BJ (cell line): ENCODE data around the gene KIF20A. TPM values are rescaled to one million over a fixed set of nuclear protein-coding genes. Genes with fewer than 3 reads are reported as not detected.

Experiments
- CTCF ChIA-PET: fragments of 350-600 bp; formaldehyde crosslinking; extraction: SDS; loops from one replicate; lab custom pipeline; 2021; ENCODE audit warnings: antibody characterized with exemption, inconsistent platforms; lab: Yijun Ruan, JAX
- POLR2A ChIA-PET: fragments of 300-600 bp; sonication (Branson Sonifier 250); formaldehyde crosslinking; extraction: SDS; loops from one replicate; lab custom pipeline; 2021; ENCODE audit warnings: antibody characterized with exemption; lab: Charles Lee
- DNase-seq: peaks from one replicate; pipeline ENCODE4 v3.0.0-alpha.2; 2011; ENCODE audit warnings: low read depth
- H3K27me3 ChIP-seq: 2 replicates; pipeline ENCODE4 v1.6.0; 2011; ENCODE audit warnings: low read length; ENCODE audit not compliant: control insufficient read depth, insufficient read depth
- H3K36me3 ChIP-seq: 2 replicates; pipeline ENCODE4 v1.5.1; 2011; ENCODE audit warnings: low read length; ENCODE audit not compliant: control insufficient read depth, insufficient read depth
- H3K4me3 ChIP-seq: 2 replicates; pipeline ENCODE4 v1.5.1; 2011; ENCODE audit warnings: low read depth, mild to moderate bottlenecking, control low read depth, low read length
- polyA minus RNA-seq: library from RNA; depleted of rRNA, polyadenylated mRNA; stranded (reverse); fragments of >200 nt; gene quantifications from 2 replicates; pipeline ENCODE4 v1.2.3, GENCODE V29; 2011; rRNA and poly(A)+ RNA removed
- polyA plus RNA-seq: library from polyadenylated mRNA; depleted of rRNA; stranded (reverse); fragments of >200 nt; gene quantifications from 2 replicates; pipeline ENCODE4 v1.2.3, GENCODE V29; 2011; rRNA removed
- TF ChIP-seq, protein P1 (sequence below): IDR thresholded peaks from 2 replicates; pipeline ENCODE4 v1.5.1; 2011; ENCODE audit warnings: low read depth, mild to moderate bottlenecking, control low read depth, inconsistent platforms, low read length, moderate library complexity; ENCODE audit not compliant: insufficient read depth

KIF20A gene
- polyA plus RNA-seq: 49.2 and 54.5 TPM in 2 replicates
- polyA minus RNA-seq: 51.9 and 54.3 TPM in 2 replicates

DNA sequence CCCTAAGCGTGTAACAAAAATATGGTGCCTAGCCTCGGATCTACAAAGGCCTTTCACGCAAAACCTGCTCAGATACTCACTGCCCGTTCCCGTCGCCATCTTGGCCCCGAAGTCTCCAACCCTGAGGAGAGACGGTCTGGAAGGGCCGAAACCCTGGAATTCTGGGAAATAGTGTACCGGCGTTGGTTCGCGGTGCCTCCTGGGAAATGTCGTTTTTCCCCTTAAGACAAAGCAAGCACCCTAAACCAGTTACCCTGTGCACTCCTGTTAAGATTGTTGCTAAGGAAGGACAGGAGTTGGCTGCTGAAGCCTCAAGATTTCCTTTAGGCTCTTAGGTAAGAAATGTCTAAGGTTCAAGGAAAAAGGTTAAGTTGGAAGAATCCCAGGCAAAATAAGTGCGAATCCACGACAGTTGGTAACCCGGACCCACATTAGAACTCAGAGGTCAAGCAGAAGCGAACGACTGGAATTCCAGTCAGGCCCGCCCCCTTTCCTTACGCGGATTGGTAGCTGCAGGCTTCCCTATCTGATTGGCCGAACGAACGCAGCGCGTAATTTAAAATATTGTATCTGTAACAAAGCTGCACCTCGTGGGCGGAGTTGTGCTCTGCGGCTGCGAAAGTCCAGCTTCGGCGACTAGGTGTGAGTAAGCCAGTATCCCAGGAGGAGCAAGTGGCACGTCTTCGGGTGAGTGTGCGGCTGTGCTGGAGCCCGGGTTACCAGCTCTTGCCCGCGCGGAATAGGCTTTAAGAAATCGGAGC lies at the start of gene KIF20A, which contains the start of gene BRD8:
KIF20A (plus strand) TSS at position 597 of the 761 bp plus-strand sequence. CDS start 569 bp downstream, outside the sequence.
BRD8 (minus strand) TSS at position 115 of the 761 bp plus-strand sequence; CDS start at position 99, 16 bp downstream.
- TF ChIP-seq, protein P1, sequence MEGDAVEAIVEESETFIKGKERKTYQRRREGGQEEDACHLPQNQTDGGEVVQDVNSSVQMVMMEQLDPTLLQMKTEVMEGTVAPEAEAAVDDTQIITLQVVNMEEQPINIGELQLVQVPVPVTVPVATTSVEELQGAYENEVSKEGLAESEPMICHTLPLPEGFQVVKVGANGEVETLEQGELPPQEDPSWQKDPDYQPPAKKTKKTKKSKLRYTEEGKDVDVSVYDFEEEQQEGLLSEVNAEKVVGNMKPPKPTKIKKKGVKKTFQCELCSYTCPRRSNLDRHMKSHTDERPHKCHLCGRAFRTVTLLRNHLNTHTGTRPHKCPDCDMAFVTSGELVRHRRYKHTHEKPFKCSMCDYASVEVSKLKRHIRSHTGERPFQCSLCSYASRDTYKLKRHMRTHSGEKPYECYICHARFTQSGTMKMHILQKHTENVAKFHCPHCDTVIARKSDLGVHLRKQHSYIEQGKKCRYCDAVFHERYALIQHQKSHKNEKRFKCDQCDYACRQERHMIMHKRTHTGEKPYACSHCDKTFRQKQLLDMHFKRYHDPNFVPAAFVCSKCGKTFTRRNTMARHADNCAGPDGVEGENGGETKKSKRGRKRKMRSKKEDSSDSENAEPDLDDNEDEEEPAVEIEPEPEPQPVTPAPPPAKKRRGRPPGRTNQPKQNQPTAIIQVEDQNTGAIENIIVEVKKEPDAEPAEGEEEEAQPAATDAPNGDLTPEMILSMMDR: no peak
- CTCF ChIA-PET: interaction anchor here (0.6 to 2.5 kb wide), 6 partner anchors 9 to 175 kb away, joined by 3 to 13 read pairs (median 4); no protein-coding TSS in a partner anchor
- DNase-seq: peak; percentile 86
- peaks cover 7% of the 10 kb centered on the region for H3K36me3 ChIP-seq
- POLR2A ChIA-PET: interaction anchor here (0.5 kb wide), 1 partner anchor 560 kb away, joined by 3 read pairs; no protein-coding TSS in a partner anchor
- no peaks in the 10 kb centered on the region for H3K27me3 ChIP-seq
- H3K4me3 ChIP-seq: peak within 1 kb of the TSS; percentile 78

DNA sequence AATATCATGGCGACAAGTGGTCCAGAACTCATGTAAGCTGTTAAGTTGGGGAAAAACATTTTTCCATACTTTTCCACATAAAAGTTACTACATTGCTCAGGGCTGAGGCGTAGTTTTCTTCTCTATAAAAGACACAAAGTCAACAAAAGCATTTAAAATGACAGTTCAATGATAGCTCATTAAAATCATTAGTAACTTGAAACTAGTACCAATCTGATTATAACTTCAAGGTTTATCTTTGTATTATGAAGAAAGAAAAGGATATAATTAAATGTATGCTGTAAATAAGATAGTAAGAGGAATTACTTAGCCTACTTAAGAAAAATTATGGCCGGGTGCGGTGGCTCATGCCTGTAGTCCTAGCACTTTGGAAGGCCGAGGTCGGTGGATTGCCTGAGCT lies 49.6 kb upstream of the KIF20A start:
- TF ChIP-seq, protein P1: no peak
- H3K27me3 ChIP-seq: no peaks in the 10 kb centered on the region
- ChIA-PET POLR2A (no interaction called here), CTCF (interaction anchor here (0.6 to 3.6 kb wide), 4 partner anchors 47 to 166 kb away, joined by 3 to 19 read pairs (median 5); no protein-coding TSS in a partner anchor)
- no peak for DNase-seq
- no peaks in the 10 kb centered on the region for H3K36me3 ChIP-seq
- no peak overlapping the region for H3K4me3 ChIP-seq

GRCh38 chr5:138132543-138132942 lies 46.4 kb upstream of the KIF20A start:
- no peak overlapping the region for H3K4me3 ChIP-seq
- POLR2A ChIA-PET: interaction anchor here (0.7 kb wide), 1 partner anchor 89 kb away, joined by 4 read pairs; no protein-coding TSS in a partner anchor

GRCh38 chr5:138138949-138139780 lies 39.7 kb upstream of the KIF20A start, which contains the start of gene NME5:
Gene NME5, minus strand, starts transcription at chr5:138139428. Its CDS starts 648 bp downstream, at chr5:138138780.
- Histone ChIP-seq H3K27me3 (no peaks in the 10 kb centered on the region), H3K36me3 (no peaks in the 10 kb centered on the region), H3K4me3 (peak within 1 kb of the TSS; percentile 59)
- POLR2A ChIA-PET: no interaction called here
- TF ChIP-seq, protein P1: no peak
- DNase-seq: no peak
- CTCF ChIA-PET: interaction anchor here (1.1 to 1.9 kb wide), 2 partner anchors 9 to 61 kb away, joined by 5 to 6 read pairs; no protein-coding TSS in a partner anchor

More at GRCh38 chr5:138132543-138132942, 46.4 kb upstream of the KIF20A start:
- H3K27me3 ChIP-seq: no peaks in the 10 kb centered on the region
- CTCF ChIA-PET: interaction anchor here (0.6 to 3.4 kb wide), 15 partner anchors 9 to 391 kb away, joined by 3 to 51 read pairs (median 5); no protein-coding TSS in a partner anchor
- TF ChIP-seq, protein P1: no peak
- no peak for DNase-seq
- no peaks in the 10 kb centered on the region for H3K36me3 ChIP-seq
